M059J (cell line): ENCODE measurements around the gene CDH22. TPM values are rescaled to one million over a fixed set of nuclear protein-coding genes. Genes with fewer than 3 reads are reported as not detected.

Source experiments
- DNase-seq: peaks from one replicate; pipeline ENCODE4 v3.0.0-alpha.2; 2012; ENCODE audit warnings: low read depth
- total RNA-seq: library from RNA; depleted of rRNA; stranded (reverse); fragments of >200 nt; shearing (Covaris generic); gene quantifications from 2 replicates; pipeline ENCODE4 v1.2.3, GENCODE V29; 2014

Gene CDH22
- total RNA-seq, 1 experiment from 2014 or later = not detected

GRCh38 chr20:46268131-46268614 is 40.1 kb downstream of the CDH22 start:
- DNase-seq = no peak

GRCh38 chr20:46267108-46268105 is 40.9 kb downstream of the CDH22 start:
- DNase-seq = no peak

GRCh38 chr20:46265539-46265938 is 42.8 kb downstream of the CDH22 start:
- no peak for DNase-seq

GRCh38 chr20:46264391-46265266 is 43.7 kb downstream of the CDH22 start:
- DNase-seq = no peak

- DNase-seq = no peak
These were observed 46.6 kb downstream of the CDH22 start for GRCh38 chr20:46261456-46262253.

GRCh38 chr20:46260936-46261454 is 47.3 kb downstream of the CDH22 start:
- no peak for DNase-seq

GRCh38 chr20:46260480-46260879 is 47.8 kb downstream of the CDH22 start:
- peak; percentile 23 for DNase-seq

- DNase-seq = no peak
These were observed 48.9 kb downstream of the CDH22 start for GRCh38 chr20:46259260-46259859.

GRCh38 chr20:46257887-46258286 is 50.4 kb downstream of the CDH22 start:
- DNase-seq = no peak

- no peak for DNase-seq
These were observed 52.0 kb downstream of the CDH22 start for GRCh38 chr20:46256293-46256692.

- peak; percentile 58 for DNase-seq
These were observed 52.7 kb downstream of the CDH22 start for GRCh38 chr20:46255440-46256104.

- DNase-seq = peak; percentile 53
These were observed 54.9 kb downstream of the CDH22 start for GRCh38 chr20:46253391-46253790.

GRCh38 chr20:46252352-46253091 is 55.8 kb downstream of the CDH22 start:
- no peak for DNase-seq

- no peak for DNase-seq
These were observed 57.1 kb downstream of the CDH22 start for GRCh38 chr20:46251211-46251673.

- no peak for DNase-seq
These were observed 57.5 kb downstream of the CDH22 start for GRCh38 chr20:46250772-46251171.

- DNase-seq = no peak
These were observed 58.6 kb downstream of the CDH22 start for GRCh38 chr20:46249671-46250070.

- DNase-seq = no peak
These were observed 61.7 kb downstream of the CDH22 start for GRCh38 chr20:46246559-46246958.

- peak; percentile 41 for DNase-seq
These were observed 64.3 kb downstream of the CDH22 start for GRCh38 chr20:46243707-46244628.
